HG03469 (cell line): Measurements from ENCODE around the gene SPECC1.

Experiments
- ATAC-seq: cut with Tn5 transposase; IDR thresholded peaks from one replicate; pipeline ENCODE4 v1.9.1; 2021; ENCODE audit warnings: mild to moderate bottlenecking, moderate library complexity, moderate number of reproducible peaks; ENCODE audit not compliant: unreplicated experiment

Gene SPECC1

GRCh38 chr17:20122254-20122879 is 113.2 kb downstream of the SPECC1 start:
- ATAC-seq, result no peak

- no peak for ATAC-seq
Observed at GRCh38 chr17:20123209-20123608, 114.0 kb downstream of the SPECC1 start.

- ATAC-seq, result no peak
Observed at GRCh38 chr17:20125724-20126123, 116.6 kb downstream of the SPECC1 start.

GRCh38 chr17:20127360-20128035 is 118.3 kb downstream of the SPECC1 start:
- ATAC-seq, result no peak

GRCh38 chr17:20128036-20128667 is 119.0 kb downstream of the SPECC1 start:
- ATAC-seq, result no peak

GRCh38 chr17:20133517-20133916 is 124.4 kb downstream of the SPECC1 start:
- ATAC-seq, result no peak

GRCh38 chr17:20141198-20141972 is 132.2 kb downstream of the SPECC1 start:
- ATAC-seq, result no peak

- no peak for ATAC-seq
Observed at GRCh38 chr17:20142268-20142667, 133.1 kb downstream of the SPECC1 start.

GRCh38 chr17:20143740-20144139 is 134.6 kb downstream of the SPECC1 start:
- no peak for ATAC-seq

- ATAC-seq, result no peak
Observed at GRCh38 chr17:20145567-20145966, 136.4 kb downstream of the SPECC1 start.

- no peak for ATAC-seq
Observed at GRCh38 chr17:20149251-20149650, 140.1 kb downstream of the SPECC1 start.

- ATAC-seq, result no peak
Observed at GRCh38 chr17:20151174-20151573, 142.0 kb downstream of the SPECC1 start.

GRCh38 chr17:20153231-20153630 is 144.1 kb downstream of the SPECC1 start:
- ATAC-seq, result no peak

- ATAC-seq, result no peak
Observed at GRCh38 chr17:20154286-20155000, 145.3 kb downstream of the SPECC1 start.

- ATAC-seq, result peak; percentile 81
Observed at GRCh38 chr17:20155258-20156195, 146.4 kb downstream of the SPECC1 start.

GRCh38 chr17:20156196-20157000 is 147.2 kb downstream of the SPECC1 start:
- peak; percentile 6 for ATAC-seq

- ATAC-seq, result no peak
Observed at GRCh38 chr17:20157001-20157310, 147.8 kb downstream of the SPECC1 start.

GRCh38 chr17:20158580-20158979 is 149.4 kb downstream of the SPECC1 start:
- ATAC-seq, result no peak
